ENCODE measurements around the gene SUGP1. TPM values are rescaled to one million over a fixed set of nuclear protein-coding genes. Genes with fewer than 3 reads are reported as not detected.

SUGP1 gene
- total and polyA plus RNA-seq, 2 donors from 2014 or later = 34.7 to 53.1 TPM

DNA sequence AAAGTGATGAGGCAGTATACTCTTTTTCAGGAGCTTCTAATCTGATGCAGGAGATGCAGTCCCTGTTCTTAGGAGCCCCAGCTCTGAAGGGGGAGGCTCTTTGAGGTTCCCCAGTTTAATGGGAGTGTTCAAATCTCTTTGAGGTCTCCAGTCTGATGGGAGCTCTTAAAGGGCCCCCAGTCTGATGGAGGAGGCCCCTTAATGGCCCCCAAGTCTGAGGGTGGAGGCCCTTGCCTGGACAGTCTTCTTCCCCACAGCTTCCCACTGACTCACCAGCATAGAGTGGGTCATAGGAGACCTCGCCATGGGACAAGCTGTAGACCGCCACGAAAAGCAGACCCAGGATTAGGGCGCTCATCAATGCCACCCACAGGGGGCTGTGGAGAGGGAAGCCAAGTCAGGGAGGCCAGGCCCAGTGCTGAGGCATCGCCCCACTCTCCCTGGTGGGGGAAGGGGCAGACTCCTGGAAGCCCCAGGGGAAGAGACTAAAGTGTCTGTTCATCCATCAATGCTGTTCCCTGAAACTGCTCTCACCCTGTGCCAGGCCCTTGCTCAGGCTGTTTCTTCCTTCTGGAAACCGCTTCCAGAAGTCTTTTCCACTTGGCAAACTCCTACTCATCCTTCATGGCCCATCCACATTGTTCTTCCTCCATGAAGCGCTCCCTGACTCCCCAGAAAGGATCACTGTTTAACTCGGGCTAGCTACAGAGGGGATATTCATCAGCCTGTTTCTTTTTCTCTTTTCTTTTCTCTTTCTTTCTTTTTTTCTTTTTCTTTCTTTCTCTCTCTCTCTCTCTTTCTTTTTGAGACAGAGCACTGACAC, 49.3 kb downstream of the SUGP1 start:
- FAIRE-seq = no peak
- Histone ChIP-seq H3K27ac (ENCODE audit: low read depth in 2 of 2, low read length in 2 of 2) (no peak overlapping the region), H3K4me3 (ENCODE audit: low read length in 3 of 3) (no peak overlapping the region), H3K9me3 (ENCODE audit: control insufficient read depth in 2 of 3, insufficient read depth in 1 of 3, low read length in 3 of 3) (no peaks in the 10 kb centered on the region), H3K27me3 (ENCODE audit: control insufficient read depth, insufficient read depth, low read length) (no peaks in the 10 kb centered on the region), H3K4me1 (ENCODE audit: control insufficient read depth in 2 of 3, insufficient read depth in 2 of 3, low read depth in 1 of 3, low read length in 3 of 3) (peaks cover 0 to 10% (median 10%) of the 10 kb centered on the region in 3 donors), H3K36me3 (ENCODE audit: control insufficient read depth in 2 of 3, insufficient read depth in 3 of 3, low read length in 3 of 3) (no peaks in the 10 kb centered on the region), H3K9ac (ENCODE audit: low read length in 3 of 3) (no peak overlapping the region)
- TF ChIP-seq, protein P1, sequence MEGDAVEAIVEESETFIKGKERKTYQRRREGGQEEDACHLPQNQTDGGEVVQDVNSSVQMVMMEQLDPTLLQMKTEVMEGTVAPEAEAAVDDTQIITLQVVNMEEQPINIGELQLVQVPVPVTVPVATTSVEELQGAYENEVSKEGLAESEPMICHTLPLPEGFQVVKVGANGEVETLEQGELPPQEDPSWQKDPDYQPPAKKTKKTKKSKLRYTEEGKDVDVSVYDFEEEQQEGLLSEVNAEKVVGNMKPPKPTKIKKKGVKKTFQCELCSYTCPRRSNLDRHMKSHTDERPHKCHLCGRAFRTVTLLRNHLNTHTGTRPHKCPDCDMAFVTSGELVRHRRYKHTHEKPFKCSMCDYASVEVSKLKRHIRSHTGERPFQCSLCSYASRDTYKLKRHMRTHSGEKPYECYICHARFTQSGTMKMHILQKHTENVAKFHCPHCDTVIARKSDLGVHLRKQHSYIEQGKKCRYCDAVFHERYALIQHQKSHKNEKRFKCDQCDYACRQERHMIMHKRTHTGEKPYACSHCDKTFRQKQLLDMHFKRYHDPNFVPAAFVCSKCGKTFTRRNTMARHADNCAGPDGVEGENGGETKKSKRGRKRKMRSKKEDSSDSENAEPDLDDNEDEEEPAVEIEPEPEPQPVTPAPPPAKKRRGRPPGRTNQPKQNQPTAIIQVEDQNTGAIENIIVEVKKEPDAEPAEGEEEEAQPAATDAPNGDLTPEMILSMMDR (IDR thresholded peaks at IDR 0.05; ENCODE audit: borderline replicate concordance, extremely low read depth, insufficient read depth) = no peak
- no peak for DNase-seq
- intact Hi-C loops (cut with DNase I) = no loop called here

DNA sequence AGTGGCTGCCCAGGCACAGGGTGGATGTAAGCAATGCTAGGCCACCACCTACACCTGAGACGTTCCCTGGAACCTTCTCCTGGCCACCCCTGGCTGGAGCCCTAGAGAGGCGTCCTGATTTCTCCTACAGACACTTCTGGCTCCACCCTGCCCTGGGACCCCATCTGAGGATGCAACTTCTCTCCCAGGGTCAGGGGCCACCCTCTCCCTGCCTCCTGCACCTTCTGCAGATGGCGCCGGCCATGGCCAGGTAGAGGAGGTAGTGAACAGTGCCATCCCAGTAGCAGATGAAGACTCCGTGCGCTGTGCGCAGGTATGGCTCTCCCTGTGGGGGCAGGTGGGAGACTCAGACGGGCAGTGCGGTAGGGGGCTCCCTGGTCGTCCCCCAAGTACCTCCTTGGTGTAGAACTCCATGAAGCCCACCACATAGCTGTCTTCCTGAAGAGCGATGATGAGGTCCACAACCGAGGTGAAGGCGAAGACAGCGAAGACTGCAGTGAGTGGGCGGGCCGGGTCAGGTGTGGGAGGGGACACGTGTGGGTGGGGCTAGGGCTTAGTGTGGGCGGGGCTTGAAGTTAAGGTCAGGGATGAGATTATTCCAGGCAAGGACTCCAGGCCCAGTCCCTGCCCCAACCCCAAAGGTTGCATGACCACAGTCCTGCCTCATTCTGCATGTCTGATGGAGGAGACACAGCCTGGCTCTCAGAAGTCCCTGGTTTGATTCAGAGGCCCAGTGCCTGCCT, 50.2 kb downstream of the SUGP1 start:
- Histone ChIP-seq H3K27me3 (ENCODE audit: control insufficient read depth, insufficient read depth, low read length) (no peaks in the 10 kb centered on the region), H3K4me1 (ENCODE audit: control insufficient read depth in 2 of 3, insufficient read depth in 2 of 3, low read depth in 1 of 3, low read length in 3 of 3) (peaks cover 0 to 10% (median 7%) of the 10 kb centered on the region in 3 donors), H3K9ac (ENCODE audit: low read length in 3 of 3) (no peak overlapping the region), H3K27ac (ENCODE audit: low read depth in 2 of 2, low read length in 2 of 2) (no peak overlapping the region), H3K9me3 (ENCODE audit: control insufficient read depth in 2 of 3, insufficient read depth in 1 of 3, low read length in 3 of 3) (no peaks in the 10 kb centered on the region), H3K36me3 (ENCODE audit: control insufficient read depth in 2 of 3, insufficient read depth in 3 of 3, low read length in 3 of 3) (no peaks in the 10 kb centered on the region), H3K4me3 (ENCODE audit: low read length in 3 of 3) (no peak overlapping the region)
- intact Hi-C loops (cut with DNase I) = no loop called here
- TF ChIP-seq, protein P1 (IDR thresholded peaks at IDR 0.05; ENCODE audit: borderline replicate concordance, extremely low read depth, insufficient read depth) = no peak
- DNase-seq (no peak), FAIRE-seq (no peak)

DNA sequence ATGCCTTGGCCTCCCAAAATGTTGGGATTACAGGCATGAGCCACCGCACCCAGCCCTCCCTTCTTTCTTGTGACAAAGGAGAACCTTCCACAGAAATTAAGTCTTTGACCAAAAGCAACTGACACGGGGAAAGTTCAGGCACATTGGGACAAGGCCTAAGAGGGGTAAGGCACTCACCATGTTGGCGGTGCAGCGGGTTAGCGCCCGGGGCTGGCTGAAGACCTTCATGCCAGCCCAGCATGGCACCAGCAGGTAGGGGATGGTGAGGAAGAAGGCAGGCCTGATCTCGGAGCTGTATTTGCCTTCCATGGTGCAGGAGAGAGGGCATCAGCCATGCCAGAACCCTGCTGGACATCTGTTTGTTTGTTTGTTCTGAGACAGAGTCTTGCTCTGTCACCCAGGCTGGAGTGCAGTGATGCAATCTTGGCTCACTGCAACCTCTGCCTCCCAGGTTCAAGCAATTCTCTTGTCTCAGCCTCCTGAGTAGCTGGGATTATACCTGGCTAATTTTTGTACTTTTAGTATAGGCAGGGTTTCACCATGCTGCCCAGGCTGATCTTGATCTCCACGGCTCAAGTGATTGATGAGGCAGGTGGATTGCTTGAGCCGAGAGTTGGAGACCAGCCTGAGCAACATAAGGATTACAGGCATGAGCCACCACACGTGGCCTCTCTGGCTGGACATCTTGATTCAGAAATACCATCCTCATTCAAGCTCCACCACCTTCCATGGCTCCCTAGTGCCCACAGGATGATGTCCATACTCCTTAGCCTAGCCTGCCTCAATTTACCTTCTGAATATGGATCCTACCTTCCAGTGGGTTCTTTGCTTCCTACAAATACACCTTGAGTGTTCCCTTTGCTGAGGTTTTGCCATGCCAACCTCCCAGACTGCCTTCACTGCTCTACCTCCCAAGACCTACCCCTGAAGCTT, 51.6 kb downstream of the SUGP1 start:
- Histone ChIP-seq H3K4me1 (ENCODE audit: control insufficient read depth in 2 of 3, insufficient read depth in 2 of 3, low read depth in 1 of 3, low read length in 3 of 3) (peaks cover 0 to 6% (median 3%) of the 10 kb centered on the region in 3 donors), H3K27me3 (ENCODE audit: control insufficient read depth, insufficient read depth, low read length) (no peaks in the 10 kb centered on the region), H3K4me3 (ENCODE audit: low read length in 3 of 3) (no peak overlapping the region), H3K9me3 (ENCODE audit: control insufficient read depth in 2 of 3, insufficient read depth in 1 of 3, low read length in 3 of 3) (no peaks in the 10 kb centered on the region), H3K36me3 (ENCODE audit: control insufficient read depth in 2 of 3, insufficient read depth in 3 of 3, low read length in 3 of 3) (no peaks in the 10 kb centered on the region), H3K27ac (ENCODE audit: low read depth in 2 of 2, low read length in 2 of 2) (no peak overlapping the region), H3K9ac (ENCODE audit: low read length in 3 of 3) (no peak overlapping the region)
- no peak for DNase-seq
- TF ChIP-seq, protein P1 (IDR thresholded peaks at IDR 0.05; ENCODE audit: borderline replicate concordance, extremely low read depth, insufficient read depth) = no peak
- intact Hi-C loops (cut with DNase I) = no loop called here
- no peak for FAIRE-seq

Measured in kidney (tissue), 14 donors.